ENCODE results near the gene C5orf15.

The C5orf15 gene

GRCh38 chr5:133934822-133935666 lies 33.4 kb downstream of the C5orf15 start:
- no peak for TF ChIP-seq ZFX (IDR thresholded peaks at IDR 0.05)
- TF ChIP-seq CTCF (conservative IDR thresholded peaks at IDR 0.05) = no peak
- no peak overlapping the region for H3K27ac ChIP-seq

DNA sequence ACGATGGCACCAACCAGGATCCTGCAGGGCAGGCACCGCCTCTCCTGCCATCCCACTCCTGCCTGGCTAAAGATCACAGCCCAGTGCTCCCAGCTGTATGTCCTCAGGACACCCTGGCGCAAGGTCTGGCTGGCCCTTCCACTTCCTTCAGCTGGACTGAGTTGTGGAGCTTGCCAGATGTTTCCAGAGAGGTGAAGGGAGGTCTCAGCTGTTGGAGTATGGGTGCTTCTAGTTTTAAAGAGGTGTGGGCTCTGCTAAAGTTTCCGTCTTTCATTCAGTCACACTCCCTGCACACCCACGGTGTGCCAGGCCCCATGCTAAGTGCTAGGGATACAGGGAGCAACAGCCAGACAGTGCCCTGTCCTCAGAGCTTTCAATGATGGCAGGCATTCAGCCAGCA lies 34.1 kb downstream of the C5orf15 start:
- no peak overlapping the region for H3K27ac ChIP-seq
- TF ChIP-seq ZFX (IDR thresholded peaks at IDR 0.05) (no peak), CTCF (conservative IDR thresholded peaks at IDR 0.05) (no peak)

DNA sequence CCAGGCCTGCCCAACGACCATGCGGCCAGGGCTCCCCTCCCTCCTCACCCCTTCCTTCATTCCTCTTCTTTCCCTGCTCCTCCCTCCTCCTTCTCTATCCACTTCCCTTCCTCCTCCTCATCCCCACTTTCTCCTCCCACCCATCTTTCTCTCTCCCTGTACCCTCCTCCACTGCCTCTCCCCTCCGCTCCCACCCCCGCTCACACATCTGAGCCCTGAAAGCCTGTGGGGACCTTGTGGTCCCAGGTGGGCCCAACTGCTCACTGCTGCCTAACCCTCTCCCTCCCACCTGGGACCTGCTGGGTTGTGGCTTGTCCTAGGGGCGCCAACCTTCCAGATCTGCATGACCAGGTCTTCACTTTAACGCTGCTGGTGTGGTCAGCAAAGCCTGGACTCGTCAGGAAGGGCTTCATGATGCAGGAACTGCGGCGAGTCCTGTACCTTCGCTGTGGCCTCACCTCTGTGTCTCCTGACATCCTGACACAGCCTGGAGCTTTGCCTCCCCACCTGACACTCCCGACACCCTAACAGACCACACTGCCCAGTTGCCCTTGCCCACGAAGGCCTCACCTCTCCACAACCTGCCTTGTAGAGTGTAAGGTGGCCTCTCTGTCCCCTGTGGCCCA lies 34.6 kb downstream of the C5orf15 start:
- no peak for TF ChIP-seq CTCF (conservative IDR thresholded peaks at IDR 0.05)
- no peak for TF ChIP-seq ZFX (IDR thresholded peaks at IDR 0.05)
- H3K27ac ChIP-seq = no peak overlapping the region

- H3K27ac ChIP-seq = no peak overlapping the region
- TF ChIP-seq ZFX (IDR thresholded peaks at IDR 0.05) = no peak
- TF ChIP-seq CTCF (conservative IDR thresholded peaks at IDR 0.05) = no peak
Observed at GRCh38 chr5:133933169-133933509, 35.3 kb downstream of the C5orf15 start.

- no peak overlapping the region for H3K27ac ChIP-seq
- TF ChIP-seq ZFX (IDR thresholded peaks at IDR 0.05) = no peak
- no peak for TF ChIP-seq CTCF (conservative IDR thresholded peaks at IDR 0.05)
Observed at GRCh38 chr5:133932441-133933168, 35.8 kb downstream of the C5orf15 start.

DNA sequence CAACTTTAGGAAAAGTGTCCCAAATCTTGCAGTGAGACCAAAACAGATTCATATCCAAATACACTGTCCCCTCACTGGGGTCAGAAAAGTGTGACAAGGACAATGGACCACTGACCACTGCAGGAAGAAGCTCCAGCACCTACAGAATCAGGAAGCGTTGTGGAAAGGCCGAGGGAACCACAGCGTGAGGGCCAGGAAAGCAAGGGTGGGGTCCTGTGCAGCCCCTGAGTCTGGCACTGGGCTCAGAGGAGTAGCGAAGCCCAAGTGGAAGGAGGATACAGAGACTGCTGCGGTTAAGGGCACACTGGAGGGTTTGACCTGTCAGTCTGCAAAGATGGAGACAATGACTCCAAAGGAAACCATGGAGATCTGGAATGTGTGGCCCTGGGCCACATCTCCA lies 36.9 kb downstream of the C5orf15 start:
- H3K27ac ChIP-seq = no peak overlapping the region
- TF ChIP-seq ZFX (IDR thresholded peaks at IDR 0.05) (no peak), CTCF (conservative IDR thresholded peaks at IDR 0.05) (no peak)

DNA sequence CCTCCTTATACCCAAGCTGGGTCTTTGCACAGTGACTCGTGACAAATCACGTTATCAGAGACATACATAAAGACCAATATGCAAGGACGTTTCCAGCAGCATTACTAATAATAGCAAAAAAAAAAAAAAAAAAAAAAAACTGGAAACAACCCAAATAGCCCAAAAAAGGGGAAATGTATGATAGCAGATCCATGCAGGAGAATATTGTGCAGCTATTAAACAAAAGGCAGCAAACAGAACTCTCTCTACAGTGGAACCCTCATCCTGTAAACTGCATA lies 37.7 kb downstream of the C5orf15 start:
- no peak overlapping the region for H3K27ac ChIP-seq
- TF ChIP-seq CTCF (conservative IDR thresholded peaks at IDR 0.05) (no peak), ZFX (IDR thresholded peaks at IDR 0.05) (no peak)
